HG02943 (cell line): ENCODE results near the gene C1orf105.
"Not testable (repeated sequence)": the region's sequence is repeated elsewhere in the genome, so short reads cannot be mapped to it uniquely, and the experiment has no call there.

Experiments
- ATAC-seq: cut with Tn5 transposase; IDR thresholded peaks from one replicate; pipeline ENCODE4 v1.9.1; 2021; ENCODE audit warnings: mild to moderate bottlenecking, low read depth, moderate library complexity; ENCODE audit not compliant: unreplicated experiment

C1orf105 gene

GRCh38 chr1:172421974-172422604 is 1.6 kb downstream of the C1orf105 start:
- ATAC-seq, result no peak

GRCh38 chr1:172423336-172423735 is 2.9 kb downstream of the C1orf105 start:
- no peak for ATAC-seq

GRCh38 chr1:172425339-172425738 is 4.9 kb downstream of the C1orf105 start:
- ATAC-seq, result no peak

GRCh38 chr1:172427191-172427590 is 6.7 kb downstream of the C1orf105 start:
- ATAC-seq, result no peak

- ATAC-seq, result no peak
Measured at GRCh38 chr1:172429331-172430127, 9.0 kb downstream of the C1orf105 start.

- no peak for ATAC-seq
Measured at GRCh38 chr1:172430128-172430454, 9.6 kb downstream of the C1orf105 start.

GRCh38 chr1:172431204-172431603 is 10.7 kb downstream of the C1orf105 start:
- ATAC-seq, result no peak

- ATAC-seq, result no peak
Measured at GRCh38 chr1:172431721-172432192, 11.3 kb downstream of the C1orf105 start.

GRCh38 chr1:172437183-172437582 is 16.7 kb downstream of the C1orf105 start:
- not testable (repeated sequence) for ATAC-seq

GRCh38 chr1:172442404-172442803 is 21.9 kb downstream of the C1orf105 start:
- ATAC-seq, result no peak

- ATAC-seq, result no peak
Measured at GRCh38 chr1:172442843-172443565, 22.5 kb downstream of the C1orf105 start.

GRCh38 chr1:172443666-172444453 is 23.4 kb downstream of the C1orf105 start, which contains the start of gene PIGC:
Gene PIGC (minus strand): TSS chr1:172444069. CDS start chr1:172442622, 1,447 bp downstream.
- peak; percentile 100 for ATAC-seq

- no peak for ATAC-seq
Measured at GRCh38 chr1:172446547-172446946, 26.1 kb downstream of the C1orf105 start.

- ATAC-seq, result no peak
Measured at GRCh38 chr1:172447641-172448040, 27.2 kb downstream of the C1orf105 start.

- ATAC-seq, result no peak
Measured at GRCh38 chr1:172448995-172449584, 28.6 kb downstream of the C1orf105 start.

- no peak for ATAC-seq
Measured at GRCh38 chr1:172449585-172450523, 29.4 kb downstream of the C1orf105 start.

GRCh38 chr1:172450524-172450885 is 30.0 kb downstream of the C1orf105 start:
- ATAC-seq, result no peak

- no peak for ATAC-seq
Measured at GRCh38 chr1:172451002-172451443, 30.5 kb downstream of the C1orf105 start.
